OCI-LY7 (cell line): ENCODE data around the gene PHRF1. TPM values are rescaled to one million over a fixed set of nuclear protein-coding genes. Genes with fewer than 3 reads are reported as not detected.

Source experiments
- BruUV-seq: library from RNA; stranded (reverse); fragments of 400-500 nt; replicated peaks from 2 replicates; lab custom pipeline; 2021; lab: Mats Ljungman, UMichigan
- CTCF ChIA-PET: fragments of 300-600 bp; sonication (Branson Sonifier 250); formaldehyde crosslinking; loops from one replicate; lab custom pipeline; 2022; ENCODE audit warnings: antibody characterized with exemption; ENCODE audit not compliant: unreplicated experiment; lab: Charles Lee
- POLR2A ChIA-PET: fragments of 300-600 bp; sonication (Branson Sonifier 250); formaldehyde crosslinking; loops from one replicate; lab custom pipeline; 2022; ENCODE audit warnings: antibody characterized with exemption; lab: Charles Lee
- DNase-seq: peaks from one replicate; pipeline ENCODE4 v3.0.0-alpha.2; 2015; ENCODE audit warnings: low spot score
- H2AFZ ChIP-seq: fragments of 200-600 bp; sonication (generic), shearing (Covaris generic); 2 replicates; pipeline ENCODE4 v1.6.1; 2014; ENCODE audit warnings: mild to moderate bottlenecking, antibody characterized with exemption, low read length, moderate library complexity
- H3K27ac ChIP-seq: fragments of 200-600 bp; sonication (generic); 2 replicates; pipeline ENCODE4 v1.5.1; 2014; ENCODE audit warnings: mixed run types, low read depth, mild to moderate bottlenecking, moderate library complexity, low read length, inconsistent platforms; ENCODE audit not compliant: poor library complexity, severe bottlenecking
- H3K36me3 ChIP-seq: fragments of 200-600 bp; sonication (generic); 2 replicates; pipeline ENCODE4 v1.6.1; 2014; ENCODE audit warnings: mild to moderate bottlenecking, antibody characterized with exemption, low read length, moderate library complexity, mixed read lengths; ENCODE audit not compliant: insufficient read depth
- H3K4me1 ChIP-seq: fragments of 200-600 bp; sonication (generic); 2 replicates; pipeline ENCODE4 v1.5.1; 2014; ENCODE audit warnings: mild to moderate bottlenecking, low read length; ENCODE audit not compliant: insufficient read depth, poor library complexity, severe bottlenecking
- H3K4me2 ChIP-seq: fragments of 200-600 bp; sonication (generic); 2 replicates; pipeline ENCODE4 v1.6.1; 2014; ENCODE audit warnings: mild to moderate bottlenecking, low read length
- H3K4me3 ChIP-seq: fragments of 200-600 bp; sonication (generic); 2 replicates; pipeline ENCODE4 v1.5.1; 2014; ENCODE audit warnings: mild to moderate bottlenecking, low read depth, low read length; ENCODE audit not compliant: poor library complexity, severe bottlenecking
- H3K79me2 ChIP-seq: fragments of 200-600 bp; sonication (generic); 2 replicates; pipeline ENCODE4 v1.6.1; 2016; ENCODE audit warnings: low read depth, mild to moderate bottlenecking, low read length, moderate library complexity, mixed read lengths; ENCODE audit not compliant: insufficient read depth
- H3K9me2 ChIP-seq: fragments of 200-600 bp; sonication (generic); 2 replicates; pipeline ENCODE4 v1.6.1; 2016; ENCODE audit warnings: mild to moderate bottlenecking, low read length, mixed read lengths; ENCODE audit not compliant: insufficient read depth
- H3K9me3 ChIP-seq: fragments of 200-600 bp; sonication (generic); 2 replicates; pipeline ENCODE4 v1.6.1; 2014; ENCODE audit warnings: mild to moderate bottlenecking, mixed run types, low read length, mixed read lengths
- H4K20me1 ChIP-seq: fragments of 200-600 bp; sonication (generic); 2 replicates; pipeline ENCODE4 v1.6.1; 2014; ENCODE audit warnings: mild to moderate bottlenecking, antibody characterized with exemption, low read length, moderate library complexity, mixed read lengths; ENCODE audit not compliant: insufficient read depth
- EZH2phosphoT487 ChIP-seq: fragments of 200-600 bp; sonication (generic); IDR thresholded peaks from 2 replicates; pipeline ENCODE4 v1.6.1; 2018; ENCODE audit warnings: low read depth, borderline replicate concordance, mild to moderate bottlenecking, mixed run types, antibody characterized with exemption, low read length, moderate library complexity, mixed read lengths
- intact Hi-C: fragments of 100-400 bp; cut with micrococcal nuclease; formaldehyde crosslinking; loops from one replicate; pipeline ENCODE4 v1.10.0; 2022; ENCODE audit not compliant: unreplicated experiment
- total RNA-seq, 2 experiments: library from RNA; depleted of rRNA in 1 of 2; stranded (reverse); fragments of >200 nt in 1 of 2; shearing (Covaris generic) in 1 of 2; gene quantifications; 2 replicates each; pipeline ENCODE4 v1.2.3, GENCODE V29; 2014 to 2022
- TF ChIP-seq, protein P1 (sequence below): fragments of 200-600 bp; sonication (generic); conservative IDR thresholded peaks from 2 replicates; pipeline ENCODE4 v1.5.1; 2014; ENCODE audit warnings: mild to moderate bottlenecking, antibody characterized with exemption, low read length, moderate library complexity, mixed read lengths

Gene PHRF1
- total RNA-seq, 2 experiments from 2014 or later: 25.6 to 45.4 TPM

DNA sequence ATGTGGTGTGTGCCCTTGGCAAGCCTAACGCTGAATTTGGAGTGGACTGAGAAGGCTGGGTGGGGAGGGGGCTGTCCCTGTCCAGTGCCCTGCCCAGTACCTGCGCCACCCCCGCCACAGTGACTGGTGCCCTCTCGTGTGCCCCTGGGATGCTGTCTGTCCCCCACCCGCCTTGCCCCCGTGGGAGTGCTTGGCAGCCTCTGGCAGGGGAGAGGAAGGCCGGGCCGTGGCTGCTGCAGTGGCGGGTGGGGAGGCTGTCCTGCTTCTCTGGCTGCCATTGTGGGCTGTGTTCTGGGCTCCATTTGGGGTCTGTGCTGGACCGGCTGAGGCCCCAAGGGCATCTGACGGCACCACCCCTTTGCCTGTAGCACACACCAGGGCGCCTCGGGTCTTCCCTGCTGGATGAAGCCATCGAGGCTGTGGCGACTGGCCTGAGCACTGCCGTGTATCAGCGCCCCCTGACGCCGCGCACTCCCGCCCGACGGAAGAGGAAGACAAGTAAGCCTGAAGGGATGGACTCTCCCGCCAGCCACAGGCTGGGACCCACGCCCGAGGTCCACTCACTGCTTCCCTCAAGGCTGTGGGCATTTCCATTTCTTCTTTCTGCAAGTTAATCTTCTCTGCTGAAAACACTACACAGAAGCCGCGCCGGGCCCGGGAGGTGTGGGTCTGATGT, 21.9 kb downstream of the PHRF1 start:
- H4K20me1 ChIP-seq: no peaks in the 10 kb centered on the region
- H3K27ac ChIP-seq: no peak overlapping the region
- no peaks in the 10 kb centered on the region for H3K79me2 ChIP-seq
- H3K9me2 ChIP-seq: no peaks in the 10 kb centered on the region
- no peak overlapping the region for H3K4me2 ChIP-seq
- ChIA-PET CTCF (no interaction called here), POLR2A (no interaction called here)
- no peaks in the 10 kb centered on the region for H3K4me1 ChIP-seq
- peaks cover 90% of the 10 kb centered on the region for H3K36me3 ChIP-seq
- intact Hi-C loops: no loop called here
- TF ChIP-seq EZH2phosphoT487: no peak
- TF ChIP-seq, protein P1, sequence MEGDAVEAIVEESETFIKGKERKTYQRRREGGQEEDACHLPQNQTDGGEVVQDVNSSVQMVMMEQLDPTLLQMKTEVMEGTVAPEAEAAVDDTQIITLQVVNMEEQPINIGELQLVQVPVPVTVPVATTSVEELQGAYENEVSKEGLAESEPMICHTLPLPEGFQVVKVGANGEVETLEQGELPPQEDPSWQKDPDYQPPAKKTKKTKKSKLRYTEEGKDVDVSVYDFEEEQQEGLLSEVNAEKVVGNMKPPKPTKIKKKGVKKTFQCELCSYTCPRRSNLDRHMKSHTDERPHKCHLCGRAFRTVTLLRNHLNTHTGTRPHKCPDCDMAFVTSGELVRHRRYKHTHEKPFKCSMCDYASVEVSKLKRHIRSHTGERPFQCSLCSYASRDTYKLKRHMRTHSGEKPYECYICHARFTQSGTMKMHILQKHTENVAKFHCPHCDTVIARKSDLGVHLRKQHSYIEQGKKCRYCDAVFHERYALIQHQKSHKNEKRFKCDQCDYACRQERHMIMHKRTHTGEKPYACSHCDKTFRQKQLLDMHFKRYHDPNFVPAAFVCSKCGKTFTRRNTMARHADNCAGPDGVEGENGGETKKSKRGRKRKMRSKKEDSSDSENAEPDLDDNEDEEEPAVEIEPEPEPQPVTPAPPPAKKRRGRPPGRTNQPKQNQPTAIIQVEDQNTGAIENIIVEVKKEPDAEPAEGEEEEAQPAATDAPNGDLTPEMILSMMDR: no peak
- no peaks in the 10 kb centered on the region for H3K9me3 ChIP-seq
- H3K4me3 ChIP-seq: no peak overlapping the region
- no peak for DNase-seq
- no peak overlapping the region for H2AFZ ChIP-seq
- no TSS peak for BruUV-seq

GRCh38 chr11:601573-602245, 25.4 kb downstream of the PHRF1 start:
- no TSS peak for BruUV-seq
- no peak overlapping the region for H3K27ac ChIP-seq
- no peak for DNase-seq
- H3K9me3 ChIP-seq: no peaks in the 10 kb centered on the region
- H3K4me3 ChIP-seq: no peak overlapping the region
- no peaks in the 10 kb centered on the region for H3K79me2 ChIP-seq
- no peak overlapping the region for H3K4me2 ChIP-seq
- H3K9me2 ChIP-seq: no peaks in the 10 kb centered on the region
- ChIA-PET POLR2A (interaction anchor here (0.8 kb wide), 1 partner anchor 42 kb away, joined by 4 read pairs; no protein-coding TSS in a partner anchor), CTCF (no interaction called here)
- H2AFZ ChIP-seq: no peak overlapping the region
- intact Hi-C loops: no loop called here
- H3K4me1 ChIP-seq: no peaks in the 10 kb centered on the region
- TF ChIP-seq, protein P1: no peak
- TF ChIP-seq EZH2phosphoT487: no peak
- no peaks in the 10 kb centered on the region for H4K20me1 ChIP-seq
- H3K36me3 ChIP-seq: peaks cover 90% of the 10 kb centered on the region

- Histone ChIP-seq H3K79me2 (no peaks in the 10 kb centered on the region), H2AFZ (no peak overlapping the region), H3K4me3 (no peak overlapping the region), H3K9me3 (no peaks in the 10 kb centered on the region), H3K4me1 (no peaks in the 10 kb centered on the region), H3K9me2 (no peaks in the 10 kb centered on the region), H3K36me3 (peaks cover 91% of the 10 kb centered on the region), H3K27ac (no peak overlapping the region), H4K20me1 (no peaks in the 10 kb centered on the region), H3K4me2 (no peak overlapping the region)
- CTCF ChIA-PET: no interaction called here
- TF ChIP-seq, protein P1: no peak
- no TSS peak for BruUV-seq
- POLR2A ChIA-PET: interaction anchor here (0.6 kb wide), 1 partner anchor 12 kb away, joined by 6 read pairs; no protein-coding TSS in a partner anchor
- DNase-seq: no peak
- intact Hi-C loops: no loop called here
Observed at GRCh38 chr11:603154-603553, 26.9 kb downstream of the PHRF1 start.
